Upper lobe of left lung (tissue), 4 donors: Measurements from ENCODE around the gene ZFX.

ENCODE experiments used
- EP300 ChIP-seq, 4 donors: sonication (generic); formaldehyde crosslinking; IDR thresholded peaks; one replicate each; pipeline ENCODE4 v1.5.1; 2017; ENCODE audit warnings: antibody characterized with exemption in 4 of 4, control low read depth in 2 of 4
- POLR2A ChIP-seq, 4 donors: fragments of 450-650 bp; IDR thresholded peaks; one replicate each; pipeline ENCODE4 v1.5.1; 2016 to 2017; ENCODE audit warnings: antibody characterized with exemption in 4 of 4, mild to moderate bottlenecking in 2 of 4
- POLR2AphosphoS5 ChIP-seq, 2 donors: sonication (generic); formaldehyde crosslinking; IDR thresholded peaks; one replicate each; pipeline ENCODE4 v1.5.1; 2017; ENCODE audit warnings: antibody characterized with exemption in 2 of 2
- TF ChIP-seq, protein P1 (sequence below), 6 experiments: fragments of 450-650 bp in 4 of 6; fragments of 200-600 bp in 2 of 6; sonication (generic) in 2 of 6; IDR thresholded peaks; one replicate each; pipeline ENCODE4 v1.5.1; 2016 to 2019; ENCODE audit warnings: antibody characterized with exemption in 6 of 6

GRCh38 chrX:24226176-24226575 is 76.6 kb downstream of the ZFX start:
- no peak for TF ChIP-seq POLR2A (IDR thresholded peaks at IDR 0.05)
- no peak for TF ChIP-seq EP300 (IDR thresholded peaks at IDR 0.05)
- TF ChIP-seq, protein P1, sequence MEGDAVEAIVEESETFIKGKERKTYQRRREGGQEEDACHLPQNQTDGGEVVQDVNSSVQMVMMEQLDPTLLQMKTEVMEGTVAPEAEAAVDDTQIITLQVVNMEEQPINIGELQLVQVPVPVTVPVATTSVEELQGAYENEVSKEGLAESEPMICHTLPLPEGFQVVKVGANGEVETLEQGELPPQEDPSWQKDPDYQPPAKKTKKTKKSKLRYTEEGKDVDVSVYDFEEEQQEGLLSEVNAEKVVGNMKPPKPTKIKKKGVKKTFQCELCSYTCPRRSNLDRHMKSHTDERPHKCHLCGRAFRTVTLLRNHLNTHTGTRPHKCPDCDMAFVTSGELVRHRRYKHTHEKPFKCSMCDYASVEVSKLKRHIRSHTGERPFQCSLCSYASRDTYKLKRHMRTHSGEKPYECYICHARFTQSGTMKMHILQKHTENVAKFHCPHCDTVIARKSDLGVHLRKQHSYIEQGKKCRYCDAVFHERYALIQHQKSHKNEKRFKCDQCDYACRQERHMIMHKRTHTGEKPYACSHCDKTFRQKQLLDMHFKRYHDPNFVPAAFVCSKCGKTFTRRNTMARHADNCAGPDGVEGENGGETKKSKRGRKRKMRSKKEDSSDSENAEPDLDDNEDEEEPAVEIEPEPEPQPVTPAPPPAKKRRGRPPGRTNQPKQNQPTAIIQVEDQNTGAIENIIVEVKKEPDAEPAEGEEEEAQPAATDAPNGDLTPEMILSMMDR (IDR thresholded peaks at IDR 0.05): no peak
- TF ChIP-seq POLR2AphosphoS5 (IDR thresholded peaks at IDR 0.05): no peak
